HG02870 (cell line): ENCODE data around the gene NCOA3.

Source experiments
- ATAC-seq: cut with Tn5 transposase; IDR thresholded peaks from one replicate; pipeline ENCODE4 v1.9.1; 2021; ENCODE audit warnings: mild to moderate bottlenecking, moderate library complexity; ENCODE audit not compliant: unreplicated experiment

NCOA3 gene

GRCh38 chr20:47699818-47700217 lies 198.1 kb downstream of the NCOA3 start:
- no peak for ATAC-seq

DNA sequence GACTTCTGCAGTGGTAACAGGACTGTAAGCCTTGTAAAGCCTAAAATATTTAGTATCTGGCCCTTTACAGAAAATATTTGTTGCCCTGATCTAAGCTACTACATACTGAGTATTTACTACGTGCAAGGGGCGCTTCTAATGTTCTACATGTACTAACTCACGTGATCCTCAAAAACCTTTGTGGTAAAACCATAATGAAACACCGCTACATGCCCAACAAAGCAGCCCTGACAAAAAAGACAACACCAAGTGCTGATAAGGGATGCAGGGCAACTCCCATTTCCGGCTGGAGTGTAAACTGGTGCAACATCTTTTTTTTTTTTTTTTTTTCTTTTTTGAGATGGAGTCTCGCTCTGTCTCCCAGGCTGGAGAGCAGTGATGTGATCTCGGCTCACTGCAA lies 198.6 kb downstream of the NCOA3 start:
- ATAC-seq = no peak

- no peak for ATAC-seq
Measured at GRCh38 chr20:47701612-47702011, 199.9 kb downstream of the NCOA3 start.

DNA sequence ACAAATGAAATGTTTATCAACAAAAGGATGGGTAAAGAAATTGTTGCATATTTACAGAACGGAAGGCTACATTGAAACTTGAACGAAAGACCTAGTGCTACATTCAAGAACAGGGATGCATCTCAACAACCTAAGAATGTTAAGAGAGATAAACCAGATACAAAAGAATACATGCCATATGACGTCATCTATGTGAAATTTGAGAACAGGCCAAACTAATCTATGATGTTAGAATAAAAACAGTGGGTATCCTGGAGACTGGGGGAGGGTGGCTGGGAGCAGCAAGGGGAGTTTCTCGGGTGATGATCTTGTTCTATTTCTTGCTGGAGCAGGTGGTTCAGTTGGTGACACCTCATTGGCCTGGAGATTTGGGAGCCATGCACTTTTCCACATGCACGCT lies 202.1 kb downstream of the NCOA3 start:
- no peak for ATAC-seq

- ATAC-seq = no peak
Measured at GRCh38 chr20:47704746-47705496, 203.2 kb downstream of the NCOA3 start.

DNA sequence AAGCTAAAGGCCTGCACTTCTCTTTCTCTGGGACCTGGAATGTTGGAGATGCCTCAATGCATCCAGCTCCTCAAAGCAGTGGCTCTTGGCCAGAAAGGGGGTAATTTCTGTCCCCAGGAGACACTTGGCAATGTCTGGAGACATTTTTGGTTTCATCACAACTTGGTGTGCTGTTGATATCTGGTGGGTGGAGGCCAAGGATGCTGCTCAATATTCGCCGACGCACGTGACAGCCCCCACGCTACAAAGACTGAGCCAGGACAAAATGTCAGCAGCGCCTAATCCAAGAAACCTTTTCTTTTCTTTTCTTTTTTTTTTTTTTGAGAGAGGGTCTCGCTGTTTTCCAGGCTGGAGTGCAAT lies 203.8 kb downstream of the NCOA3 start:
- no peak for ATAC-seq

DNA sequence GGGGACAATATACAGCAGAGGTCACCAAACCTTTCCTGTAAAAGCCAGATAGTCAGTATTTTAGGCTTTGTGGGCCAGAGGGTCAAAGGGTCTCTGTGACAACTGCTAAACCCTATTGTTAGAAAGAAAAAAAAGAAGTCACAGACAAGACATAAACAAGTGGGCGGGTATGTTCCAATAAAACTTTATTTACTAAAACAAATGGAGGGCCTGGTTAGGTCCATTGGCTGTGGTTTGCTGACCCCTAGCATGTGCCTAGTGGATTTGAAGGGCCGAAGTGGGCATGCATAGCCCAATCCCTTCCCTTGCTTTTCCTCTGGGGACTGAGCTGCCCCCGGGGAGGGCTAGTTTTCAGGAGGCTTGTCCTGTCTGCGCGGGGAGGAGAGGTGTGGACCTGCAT lies 204.7 kb downstream of the NCOA3 start:
- no peak for ATAC-seq
